ENCODE results near the gene SLC35E3.
"Not testable (repeated sequence)": the region's sequence is repeated elsewhere in the genome, so short reads cannot be mapped to it uniquely, and the experiment has no call there.

The SLC35E3 gene

GRCh38 chr12:68794653-68795251, 48.8 kb downstream of the SLC35E3 start:
- DNase-seq (ENCODE audit: low read depth in 2 of 2), result no peak

DNA sequence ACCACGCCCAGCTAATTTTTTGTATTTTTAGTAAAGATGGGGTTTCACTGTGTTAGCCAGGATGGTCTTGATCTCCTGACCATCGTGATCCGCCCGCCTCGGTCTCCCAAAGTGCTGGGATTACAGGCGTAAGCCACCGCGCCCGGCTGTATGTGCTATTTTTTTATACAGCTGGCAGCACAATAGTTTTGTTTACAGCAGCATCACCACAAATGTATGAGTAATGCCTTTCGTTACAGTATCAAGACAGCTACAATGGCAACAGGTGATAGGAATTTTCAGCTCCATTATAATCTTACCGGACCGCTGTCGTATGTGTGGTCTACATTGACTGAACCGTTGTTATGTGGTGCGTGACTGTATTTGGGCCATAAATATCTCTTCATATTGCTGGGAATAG, 50.4 kb downstream of the SLC35E3 start:
- DNase-seq (ENCODE audit: low read depth in 2 of 2), result no peak

- DNase-seq (ENCODE audit: low read depth in 2 of 2), result no peak
These were observed 52.9 kb downstream of the SLC35E3 start for GRCh38 chr12:68798882-68799234.

DNA sequence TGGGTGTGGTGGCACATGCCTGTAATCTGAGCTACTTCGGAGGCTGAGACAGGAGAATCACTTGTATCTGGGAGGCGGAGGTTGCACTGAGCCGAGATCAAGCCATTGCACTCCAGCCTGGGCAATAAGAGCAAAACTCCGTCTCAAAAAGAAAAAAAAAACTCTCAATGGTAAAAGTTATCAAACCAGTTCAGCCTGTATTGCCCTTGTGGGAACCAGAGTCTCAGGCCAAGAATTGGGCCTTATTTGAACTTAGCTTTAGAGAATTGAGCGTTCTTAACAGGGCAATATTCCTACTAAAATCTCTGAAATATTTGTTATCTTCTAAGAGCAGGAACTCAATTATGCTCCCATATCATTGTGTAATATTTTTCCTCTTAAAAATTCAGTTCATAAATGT, 54.3 kb downstream of the SLC35E3 start:
- DNase-seq (ENCODE audit: low read depth in 2 of 2), result no peak

DNA sequence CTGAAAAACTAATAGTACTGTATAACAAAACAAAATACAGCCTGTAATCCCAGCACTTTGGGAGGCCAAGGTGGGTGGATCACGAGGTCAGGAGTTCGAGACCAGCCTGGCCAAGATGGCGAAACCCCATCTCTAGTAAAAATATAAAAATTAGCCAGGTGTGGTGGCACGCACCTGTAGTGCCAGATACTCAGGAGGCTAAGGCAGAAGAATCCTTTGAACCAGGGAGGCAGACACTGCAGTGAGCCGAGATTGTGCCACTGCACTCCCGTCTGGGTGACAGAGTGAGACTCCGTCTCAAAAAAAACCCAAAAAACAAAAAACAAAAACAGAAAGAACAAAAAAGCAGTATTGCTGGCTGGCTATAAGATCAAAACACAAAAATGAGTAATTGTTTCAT, 55.1 kb downstream of the SLC35E3 start:
- not testable (repeated sequence) for DNase-seq (ENCODE audit: low read depth in 2 of 2)

DNA sequence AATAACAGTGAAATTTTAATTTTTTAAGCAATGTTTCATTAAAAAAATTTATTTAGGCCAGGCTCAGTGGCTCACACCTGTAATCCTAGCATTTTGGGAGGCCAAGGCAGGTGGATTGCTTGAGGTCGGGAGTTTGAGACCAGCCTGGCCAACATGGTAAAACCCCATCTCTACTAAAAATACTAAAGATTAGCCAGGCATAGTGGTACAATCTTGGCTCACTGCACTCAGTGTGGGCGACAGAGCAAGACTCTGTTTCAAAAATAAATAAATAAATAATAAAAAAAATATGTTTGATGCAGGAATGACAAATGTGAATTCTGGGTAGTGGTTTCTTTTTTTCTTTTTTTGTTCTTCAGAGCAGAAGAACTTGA, 56.4 kb downstream of the SLC35E3 start:
- not testable (repeated sequence) for DNase-seq (ENCODE audit: low read depth in 2 of 2)

- not testable (repeated sequence) for DNase-seq (ENCODE audit: low read depth in 2 of 2)
These were observed 57.1 kb downstream of the SLC35E3 start for GRCh38 chr12:68802911-68803651.

GRCh38 chr12:68803948-68804656, 58.1 kb downstream of the SLC35E3 start:
- no peak for DNase-seq (ENCODE audit: low read depth in 2 of 2)

- DNase-seq (ENCODE audit: low read depth in 2 of 2), result no peak
These were observed 58.9 kb downstream of the SLC35E3 start for GRCh38 chr12:68804657-68805591.

- no peak for DNase-seq (ENCODE audit: low read depth in 2 of 2)
These were observed 59.7 kb downstream of the SLC35E3 start for GRCh38 chr12:68805592-68806120.

DNA sequence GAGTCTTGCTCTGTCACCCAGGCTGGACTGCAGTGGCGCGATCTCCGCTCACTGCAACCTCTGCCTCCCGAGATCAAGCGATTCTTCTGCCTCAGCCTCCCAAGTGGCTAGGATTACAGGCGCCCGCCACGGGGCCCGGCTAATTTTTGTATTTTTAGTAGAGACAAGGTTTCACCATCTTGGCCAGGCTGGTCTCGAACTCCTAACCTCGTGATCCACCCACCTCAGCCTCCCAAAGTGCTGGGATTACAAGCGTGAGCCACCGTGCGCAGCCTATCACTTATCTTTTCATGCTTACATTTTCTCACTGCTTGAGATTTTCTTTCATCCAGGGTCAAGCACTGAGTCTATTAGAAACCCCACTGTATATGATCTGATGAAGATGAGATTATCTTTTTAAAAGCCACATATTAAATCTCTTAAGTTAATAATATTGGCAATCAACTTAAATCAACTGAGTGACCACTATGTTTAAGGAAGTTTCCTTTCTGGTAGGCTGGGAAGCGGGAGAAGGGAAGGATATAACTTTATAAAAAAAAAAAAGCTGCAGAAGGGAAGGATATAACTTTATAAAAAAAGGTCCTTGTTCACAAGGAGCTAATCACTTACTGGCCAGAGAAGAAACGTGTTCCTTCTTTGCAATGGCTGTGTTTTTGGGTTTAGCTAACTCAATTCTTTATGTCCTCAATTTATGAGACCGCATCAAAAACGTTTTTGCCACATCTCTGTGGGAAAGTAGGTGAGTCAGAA, 60.7 kb downstream of the SLC35E3 start:
- no peak for DNase-seq (ENCODE audit: low read depth in 2 of 2)

- not testable (repeated sequence) for DNase-seq (ENCODE audit: low read depth in 2 of 2)
These were observed 61.2 kb downstream of the SLC35E3 start for GRCh38 chr12:68807274-68807575.

DNA sequence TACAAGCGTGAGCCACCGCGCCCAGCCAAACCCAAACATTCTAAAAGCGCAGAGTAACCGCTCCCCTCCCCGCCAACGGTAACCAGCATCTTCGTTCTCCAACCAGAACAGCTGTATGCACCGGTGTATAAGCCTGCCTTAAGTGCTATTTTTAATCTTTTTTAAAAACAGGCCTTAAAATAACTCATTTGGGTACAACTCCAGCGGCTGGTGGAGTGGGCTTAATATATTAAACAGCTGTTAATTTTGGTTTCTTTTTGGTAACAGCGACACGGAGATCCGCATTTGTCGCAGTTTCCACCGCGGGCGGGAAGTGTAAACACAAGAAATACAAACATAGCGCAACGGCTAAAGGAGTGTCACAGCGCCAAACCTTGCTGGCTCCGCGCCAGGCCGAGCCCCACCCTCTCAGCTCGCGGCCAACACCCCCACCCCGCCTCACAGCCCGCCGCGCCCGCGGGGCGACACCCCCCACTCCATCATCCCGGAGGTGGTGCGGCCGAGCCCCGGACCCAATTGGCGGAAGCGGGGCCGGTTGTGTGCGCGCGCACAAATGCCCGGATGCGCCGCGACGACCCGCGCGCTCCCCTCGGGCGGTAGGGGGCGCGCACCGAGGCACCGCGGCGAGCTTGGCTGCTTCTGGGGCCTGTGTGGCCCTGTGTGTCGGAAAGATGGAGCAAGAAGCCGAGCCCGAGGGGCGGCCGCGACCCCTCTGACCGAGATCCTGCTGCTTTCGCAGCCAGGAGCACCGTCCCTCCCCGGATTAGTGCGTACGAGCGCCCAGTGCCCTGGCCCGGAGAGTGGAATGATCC, 61.8 kb downstream of the SLC35E3 start, which contains the start of gene MDM2:
Gene MDM2 (plus strand): TSS at position 602 of the 812 bp plus-strand sequence. CDS start 301 bp downstream, outside the sequence.
- peak; percentile 91 for DNase-seq (ENCODE audit: low read depth in 2 of 2)

DNA sequence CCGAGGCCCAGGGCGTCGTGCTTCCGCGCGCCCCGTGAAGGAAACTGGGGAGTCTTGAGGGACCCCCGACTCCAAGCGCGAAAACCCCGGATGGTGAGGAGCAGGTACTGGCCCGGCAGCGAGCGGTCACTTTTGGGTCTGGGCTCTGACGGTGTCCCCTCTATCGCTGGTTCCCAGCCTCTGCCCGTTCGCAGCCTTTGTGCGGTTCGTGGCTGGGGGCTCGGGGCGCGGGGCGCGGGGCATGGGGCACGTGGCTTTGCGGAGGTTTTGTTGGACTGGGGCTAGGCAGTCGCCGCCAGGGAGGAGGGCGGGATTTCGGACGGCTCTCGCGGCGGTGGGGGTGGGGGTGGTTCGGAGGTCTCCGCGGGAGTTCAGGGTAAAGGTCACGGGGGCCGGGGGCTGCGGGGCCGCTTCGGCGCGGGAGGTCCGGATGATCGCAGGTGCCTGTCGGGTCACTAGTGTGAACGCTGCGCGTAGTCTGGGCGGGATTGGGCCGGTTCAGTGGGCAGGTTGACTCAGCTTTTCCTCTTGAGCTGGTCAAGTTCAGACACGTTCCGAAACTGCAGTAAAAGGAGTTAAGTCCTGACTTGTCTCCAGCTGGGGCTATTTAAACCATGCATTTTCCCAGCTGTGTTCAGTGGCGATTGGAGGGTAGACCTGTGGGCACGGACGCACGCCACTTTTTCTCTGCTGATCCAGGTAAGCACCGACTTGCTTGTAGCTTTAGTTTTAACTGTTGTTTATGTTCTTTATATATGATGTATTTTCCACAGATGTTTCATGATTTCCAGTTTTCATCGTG, 62.6 kb downstream of the SLC35E3 start:
- peak; percentile 33 to 36 for DNase-seq (ENCODE audit: low read depth in 2 of 2)

- no peak for DNase-seq (ENCODE audit: low read depth in 2 of 2)
These were observed 63.4 kb downstream of the SLC35E3 start for GRCh38 chr12:68809190-68810026.

DNA sequence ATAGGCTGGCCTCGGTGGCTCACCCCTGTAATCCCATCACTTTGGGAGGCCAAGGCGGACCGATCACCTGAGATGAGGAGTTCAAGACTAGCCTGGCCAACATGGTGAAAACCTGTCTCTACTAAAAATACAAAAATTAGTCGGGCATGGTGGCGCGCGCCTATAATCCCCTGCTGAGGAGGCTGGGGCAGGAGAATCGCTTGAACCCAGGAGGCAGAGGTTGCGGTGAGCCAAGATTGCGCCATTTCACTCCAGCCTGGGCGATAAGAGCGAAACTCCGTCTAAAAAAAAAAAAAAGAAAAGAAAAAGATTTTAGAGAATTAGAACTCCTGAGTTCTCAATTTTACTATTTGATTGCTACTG, 64.0 kb downstream of the SLC35E3 start:
- DNase-seq (ENCODE audit: low read depth in 2 of 2), result not testable (repeated sequence)

DNA sequence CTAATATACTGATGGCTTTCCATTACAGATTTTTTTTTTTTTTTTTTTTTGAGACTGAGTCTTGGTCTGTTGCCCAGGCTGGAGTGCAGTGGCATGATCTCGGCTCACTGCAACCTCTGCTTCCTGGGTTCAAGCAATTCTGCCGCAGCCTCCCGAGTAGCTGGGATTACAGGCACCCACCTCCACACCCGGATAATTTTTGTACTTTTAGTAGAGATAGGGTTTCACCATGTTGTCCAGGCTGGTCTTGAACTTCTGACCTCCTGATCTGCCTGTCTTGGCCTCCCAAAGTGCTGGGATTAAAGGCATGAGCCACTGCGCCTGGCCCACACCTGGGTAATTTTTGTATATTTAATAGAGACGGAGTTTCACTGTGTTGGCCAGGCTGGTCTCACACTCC, 65.6 kb downstream of the SLC35E3 start:
- not testable (repeated sequence) for DNase-seq (ENCODE audit: low read depth in 2 of 2)

- no peak for DNase-seq (ENCODE audit: low read depth in 2 of 2)
These were observed 66.7 kb downstream of the SLC35E3 start for GRCh38 chr12:68812553-68813241.
